ENCODE measurements around the gene TM9SF4.
"Not testable (repeated sequence)": the region's sequence is repeated elsewhere in the genome, so short reads cannot be mapped to it uniquely, and the experiment has no call there.

TM9SF4 gene

DNA sequence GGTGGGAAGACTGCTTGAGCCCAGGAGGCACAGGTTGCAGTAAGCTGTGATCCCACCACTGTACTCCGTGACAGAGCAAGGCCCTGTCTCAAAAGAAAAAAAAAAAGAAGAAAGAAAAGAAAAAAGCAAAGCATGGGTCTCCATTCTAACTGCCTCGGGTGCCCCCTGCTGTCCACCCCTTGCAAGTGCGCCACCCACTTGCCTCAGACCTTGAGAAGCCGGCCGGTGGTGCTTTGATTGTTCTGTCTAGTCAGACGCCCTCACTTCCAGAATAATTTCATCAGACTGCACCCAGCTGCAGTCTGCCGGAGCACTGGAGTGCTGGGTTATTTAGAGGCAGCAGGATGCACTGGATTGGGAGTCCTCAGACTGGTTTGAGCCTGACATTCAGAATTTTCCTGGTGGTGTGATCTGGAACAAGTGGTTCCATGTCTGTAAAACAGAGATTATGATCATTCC is 17.6 kb upstream of the TM9SF4 start:
- peak; percentile 80 for DNase-seq

DNA sequence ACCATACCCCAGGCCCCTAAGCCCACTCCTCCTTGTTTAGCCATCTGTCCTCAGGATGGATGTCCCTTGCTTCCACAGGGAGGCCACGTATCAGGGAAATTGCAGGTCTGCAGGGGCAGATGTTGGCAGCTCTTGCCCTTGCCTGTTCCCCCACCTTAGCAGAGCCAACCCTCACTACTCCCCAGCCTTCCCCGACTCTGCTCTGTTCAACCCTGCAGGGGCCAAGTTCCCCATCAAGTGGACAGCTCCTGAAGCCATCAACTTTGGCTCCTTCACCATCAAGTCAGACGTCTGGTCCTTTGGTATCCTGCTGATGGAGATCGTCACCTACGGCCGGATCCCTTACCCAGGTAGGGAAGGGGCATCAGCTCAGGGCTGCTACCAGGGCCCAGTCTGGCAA is 10.7 kb upstream of the TM9SF4 start:
- DNase-seq: no peak

GRCh38 chr20:32108814-32109391 is 611 bp upstream of the TM9SF4 start:
- no peak for DNase-seq

GRCh38 chr20:32110173-32110704 is 725 bp downstream of the TM9SF4 start:
- DNase-seq: no peak

GRCh38 chr20:32110727-32111126 is 1.2 kb downstream of the TM9SF4 start:
- no peak for DNase-seq

DNA sequence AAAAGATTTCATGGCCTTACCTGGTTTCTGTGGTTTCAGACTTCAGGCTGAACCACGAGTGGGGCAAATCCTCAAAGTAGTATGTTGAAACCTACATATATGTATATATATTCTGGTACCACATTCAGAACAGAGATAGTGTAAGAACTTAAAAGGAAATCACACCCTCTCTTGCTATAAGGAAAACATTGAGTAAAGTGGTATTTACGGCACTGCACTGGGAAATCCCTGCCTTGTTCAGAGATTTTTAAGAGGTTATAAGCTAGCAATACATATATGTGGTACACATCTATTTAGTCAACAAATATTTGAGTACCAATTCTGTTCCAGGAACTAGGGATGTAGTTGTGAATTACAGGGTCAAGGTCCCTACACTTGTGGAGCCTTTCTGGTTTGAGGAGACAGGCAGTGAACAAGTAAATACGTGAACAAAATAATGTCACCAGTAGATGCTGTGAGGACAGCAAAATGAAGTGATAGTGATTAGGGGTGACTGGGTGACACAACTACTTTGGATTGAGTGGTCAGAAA is 1.7 kb downstream of the TM9SF4 start:
- DNase-seq: no peak

DNA sequence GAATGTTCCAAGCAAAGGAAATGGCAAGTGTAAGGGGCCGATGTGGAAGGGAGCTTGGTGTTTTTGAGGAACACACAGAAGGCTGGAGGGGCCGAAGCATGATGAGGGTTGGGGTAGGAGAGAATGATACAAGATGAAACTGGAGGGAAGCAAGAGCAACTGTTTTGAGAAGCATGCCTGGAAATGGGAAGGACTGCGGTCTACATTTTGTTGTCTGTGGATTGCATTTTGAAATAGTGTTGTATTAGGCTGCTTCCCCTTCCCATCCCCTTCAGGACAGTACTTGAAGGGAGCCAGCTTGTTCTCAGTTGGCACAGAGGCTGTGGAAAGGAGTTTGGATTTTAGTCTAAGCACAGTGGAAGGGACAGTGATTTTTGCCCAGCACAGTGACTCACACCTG is 2.2 kb downstream of the TM9SF4 start:
- DNase-seq: no peak

- DNase-seq: no peak
Measured at GRCh38 chr20:32112841-32113240, 3.3 kb downstream of the TM9SF4 start.

DNA sequence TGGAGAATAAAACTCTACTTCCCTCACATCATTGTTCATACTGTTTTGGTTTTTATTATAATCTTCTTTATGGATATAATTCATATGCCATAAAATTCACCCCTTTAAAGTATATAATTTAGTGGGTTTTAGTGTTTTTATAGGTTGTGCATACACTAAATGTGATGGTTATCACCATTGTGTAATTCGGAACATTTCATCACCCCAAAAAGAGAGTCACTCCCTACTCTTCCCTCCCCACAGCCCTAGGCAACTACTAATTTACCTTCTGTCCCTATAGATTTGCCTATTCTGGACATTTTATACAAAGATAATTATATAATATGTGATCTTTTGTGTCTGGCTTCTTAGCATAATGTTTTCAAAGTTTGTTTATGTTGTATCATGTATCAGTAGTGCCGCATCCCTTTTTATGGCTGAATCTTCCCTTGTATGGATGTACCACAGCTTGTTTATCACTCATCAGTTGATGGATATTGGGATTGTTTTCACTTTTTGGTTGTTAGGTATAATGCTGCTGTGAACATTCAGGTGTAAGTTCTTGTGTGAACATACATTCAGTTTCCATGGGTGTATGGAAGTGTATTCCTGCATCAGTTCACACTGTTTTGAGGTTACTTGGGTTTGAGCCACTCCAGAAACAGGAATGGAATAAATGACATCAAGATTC is 4.2 kb downstream of the TM9SF4 start:
- DNase-seq: no peak

DNA sequence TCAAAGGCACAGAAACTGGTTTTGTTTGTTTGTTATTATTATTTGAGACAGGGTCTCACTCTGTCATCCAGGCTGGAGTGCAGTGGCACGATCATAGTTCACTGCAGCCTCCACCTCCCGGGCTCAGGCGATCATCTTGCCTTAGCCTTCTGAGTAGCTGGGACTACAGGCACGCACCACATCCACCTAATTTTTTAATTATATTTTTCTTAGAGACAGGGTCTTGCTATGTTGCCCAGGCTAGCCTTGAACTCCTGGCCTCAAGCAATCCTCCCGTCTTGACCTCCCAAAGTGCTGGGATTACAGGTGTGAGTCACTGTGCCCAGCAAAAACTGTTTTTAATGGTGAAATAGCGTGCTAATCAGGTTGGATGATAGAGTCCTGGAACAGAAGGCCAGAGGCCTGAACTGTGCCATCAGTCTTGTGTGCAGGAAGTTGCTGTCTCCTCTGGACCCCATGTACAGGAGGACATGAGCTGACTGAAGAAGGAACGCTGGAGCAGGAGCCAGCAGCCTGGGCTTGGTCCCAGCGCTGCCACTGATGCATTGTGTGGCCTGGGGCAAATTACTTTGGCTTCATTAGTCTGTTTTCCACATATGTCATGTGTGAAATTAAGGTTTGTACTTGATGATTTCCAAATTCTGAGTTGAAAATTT is 4.9 kb downstream of the TM9SF4 start:
- no peak for DNase-seq

GRCh38 chr20:32115211-32115767 is 5.8 kb downstream of the TM9SF4 start:
- no peak for DNase-seq

- DNase-seq: peak; percentile 42
Measured at GRCh38 chr20:32116079-32116521, 6.6 kb downstream of the TM9SF4 start.

DNA sequence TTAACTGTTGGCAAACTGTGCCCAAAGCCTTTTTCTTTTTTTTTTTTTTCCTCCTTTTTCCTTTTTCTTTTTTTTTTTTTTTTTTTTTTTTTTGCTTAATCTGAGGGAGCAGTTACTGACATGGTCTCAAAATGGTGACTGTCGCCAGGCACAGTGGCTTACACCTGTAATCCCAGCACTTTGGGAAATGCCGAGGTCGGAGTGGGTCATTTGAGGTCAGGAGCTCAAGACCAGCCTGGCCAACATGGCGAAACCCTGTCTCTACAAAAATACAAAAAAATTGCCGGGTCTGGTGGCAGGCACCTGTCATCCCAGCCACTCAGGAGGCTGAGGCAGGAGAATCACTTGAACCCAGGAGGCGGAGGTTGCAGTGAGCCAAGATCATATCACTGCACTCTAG is 7.3 kb downstream of the TM9SF4 start:
- not testable (repeated sequence) for DNase-seq

- DNase-seq: not testable (repeated sequence)
Measured at GRCh38 chr20:32118427-32118826, 8.9 kb downstream of the TM9SF4 start.

- no peak for DNase-seq
Measured at GRCh38 chr20:32119734-32120133, 10.2 kb downstream of the TM9SF4 start.

DNA sequence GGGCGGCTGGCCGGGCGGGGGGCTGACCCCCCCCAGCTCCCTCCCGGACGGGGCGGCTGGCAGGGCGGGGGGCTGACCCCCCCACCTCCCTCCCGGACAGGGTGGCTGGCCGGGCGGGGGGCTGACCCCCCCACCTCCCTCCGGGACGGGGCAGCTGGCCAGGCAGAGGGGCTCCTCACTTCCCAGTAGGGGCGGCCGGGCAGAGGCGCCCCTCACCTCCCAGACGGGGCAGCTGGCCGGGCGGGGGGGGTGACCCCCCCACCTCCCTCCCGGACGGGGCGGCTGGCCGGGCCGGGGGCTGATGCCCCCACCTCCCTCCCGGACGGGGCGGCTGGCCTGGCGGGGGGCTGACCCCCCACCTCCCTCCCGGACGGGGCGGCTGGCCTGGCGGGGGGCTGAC is 12.4 kb downstream of the TM9SF4 start:
- not testable (repeated sequence) for DNase-seq

DNA sequence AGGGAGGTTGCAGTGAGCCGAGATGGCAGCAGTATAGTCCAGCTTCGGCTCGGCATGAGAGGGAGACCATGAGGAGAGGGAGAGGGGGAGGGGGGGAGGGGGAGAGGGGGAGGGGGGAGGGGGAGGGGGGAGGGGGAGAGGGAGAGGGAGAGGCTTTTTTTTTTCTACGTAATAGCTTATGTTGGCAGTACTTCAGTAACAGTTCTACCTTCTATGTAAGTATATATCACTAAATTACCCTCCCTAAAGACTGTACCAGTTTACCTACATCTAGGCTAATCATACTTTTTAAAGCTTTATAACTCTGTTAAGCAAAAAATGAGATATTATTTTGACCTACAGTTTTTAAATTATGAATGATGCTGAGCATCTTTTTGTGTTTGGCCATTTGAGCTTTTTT is 13.6 kb downstream of the TM9SF4 start:
- DNase-seq: no peak

DNA sequence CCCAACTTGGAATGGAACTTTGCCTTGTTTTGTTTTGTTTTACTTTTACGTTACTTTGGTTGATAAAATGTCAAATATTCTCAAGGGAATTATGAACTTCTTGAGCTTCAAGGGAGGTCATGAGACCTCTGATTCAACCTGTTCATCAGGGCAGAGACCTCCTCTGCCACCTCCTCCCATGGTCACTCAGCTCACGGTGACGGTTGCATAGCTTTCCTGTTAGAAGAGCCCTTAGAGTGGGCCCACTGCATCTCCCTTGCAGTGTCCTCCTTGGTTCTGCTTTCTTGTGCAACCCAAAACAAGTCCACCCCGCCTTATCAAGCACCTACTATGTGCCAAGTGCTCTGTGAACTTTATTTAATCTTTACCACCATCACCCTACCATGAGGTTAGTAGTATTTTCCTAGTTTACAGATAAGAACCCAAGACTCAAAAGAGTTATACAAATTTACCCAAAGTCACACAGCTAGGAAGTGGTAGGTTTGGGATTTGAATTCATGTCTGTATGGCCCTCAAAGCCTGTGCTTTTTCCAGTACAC is 15.5 kb downstream of the TM9SF4 start:
- no peak for DNase-seq

GRCh38 chr20:32125506-32125905 is 16.0 kb downstream of the TM9SF4 start:
- DNase-seq: no peak

- no peak for DNase-seq
Measured at GRCh38 chr20:32126919-32127318, 17.4 kb downstream of the TM9SF4 start.

- DNase-seq: no peak
Measured at GRCh38 chr20:32127347-32127746, 17.8 kb downstream of the TM9SF4 start.

DNA sequence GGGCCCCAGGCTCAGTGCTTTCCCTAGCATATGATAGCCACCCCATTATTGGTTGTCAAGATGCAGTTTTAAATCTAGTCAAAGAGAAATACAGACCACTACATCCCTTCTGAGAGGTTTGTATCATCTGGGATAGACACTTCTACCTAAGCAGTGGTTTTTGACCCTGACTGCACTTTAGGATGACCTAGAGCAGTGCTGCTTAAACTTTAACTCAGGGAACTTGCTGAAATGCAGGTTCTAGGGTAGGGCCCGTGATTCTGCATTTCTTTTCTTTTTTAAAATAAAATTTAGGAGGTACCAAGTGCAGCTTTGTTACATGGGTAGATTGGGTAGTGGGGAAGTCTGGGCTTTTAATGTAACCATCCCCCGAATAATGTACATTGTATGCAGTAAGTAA is 18.7 kb downstream of the TM9SF4 start:
- no peak for DNase-seq

GRCh38 chr20:32129863-32130262 is 20.3 kb downstream of the TM9SF4 start:
- DNase-seq: no peak

All from fibroblast of skin of scalp (primary cell).